HG03066 (cell line): ENCODE data around the gene LMO3.

Experiments used
- ATAC-seq: cut with Tn5 transposase; IDR thresholded peaks from one replicate; pipeline ENCODE4 v1.9.1; 2021; ENCODE audit warnings: low read depth; ENCODE audit not compliant: unreplicated experiment

LMO3 gene

GRCh38 chr12:16606117-16606200, at the start of gene LMO3:
TSS of gene LMO3 (minus strand) at chr12:16606162. CDS start at chr12:16600860, 5,302 bp downstream.
- ATAC-seq = no peak

GRCh38 chr12:16636435-16637055, 30.6 kb upstream of the LMO3 start:
- ATAC-seq = peak; percentile 92

GRCh38 chr12:16634786-16635185, 28.8 kb upstream of the LMO3 start:
- ATAC-seq = no peak

DNA sequence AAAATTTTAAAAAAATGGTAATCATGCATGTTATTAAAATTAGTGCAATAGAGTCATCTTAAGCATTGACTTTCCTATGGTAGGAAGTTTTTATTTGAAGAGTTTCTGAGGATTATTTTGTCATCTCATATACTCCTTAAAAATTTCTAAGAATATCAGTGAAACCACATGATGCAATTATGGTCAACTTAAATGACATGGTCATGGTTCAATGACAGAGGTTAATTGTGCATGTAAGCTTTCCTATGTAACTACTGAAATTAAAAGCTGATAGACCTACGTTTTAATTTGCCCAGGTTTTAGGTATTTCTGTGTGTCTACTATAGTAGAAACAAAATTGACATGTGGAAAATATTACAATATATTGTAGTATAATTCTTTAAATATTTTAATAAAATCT, 21.0 kb upstream of the LMO3 start:
- no peak for ATAC-seq

- ATAC-seq = no peak
Measured at GRCh38 chr12:16622338-16622737, 16.4 kb upstream of the LMO3 start.

DNA sequence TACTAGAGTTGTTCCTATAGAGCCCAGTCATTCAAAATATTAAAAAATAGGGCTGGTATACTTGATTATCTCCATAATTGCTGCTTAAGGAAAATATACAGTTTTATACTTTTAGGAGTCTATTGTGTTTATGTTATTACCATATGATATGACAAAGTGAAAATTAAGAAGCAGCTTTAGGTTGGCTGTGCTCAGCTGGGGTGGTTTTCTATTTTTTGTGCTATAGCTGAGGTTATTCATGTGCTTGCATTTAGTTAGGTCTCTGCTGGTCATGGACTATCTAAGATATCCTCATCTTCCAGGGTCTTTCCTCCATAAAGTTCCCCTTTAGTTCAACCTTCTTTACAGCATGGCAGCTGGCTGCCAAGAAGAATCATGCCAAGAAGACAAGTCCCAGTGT, 13.6 kb upstream of the LMO3 start:
- ATAC-seq = no peak

DNA sequence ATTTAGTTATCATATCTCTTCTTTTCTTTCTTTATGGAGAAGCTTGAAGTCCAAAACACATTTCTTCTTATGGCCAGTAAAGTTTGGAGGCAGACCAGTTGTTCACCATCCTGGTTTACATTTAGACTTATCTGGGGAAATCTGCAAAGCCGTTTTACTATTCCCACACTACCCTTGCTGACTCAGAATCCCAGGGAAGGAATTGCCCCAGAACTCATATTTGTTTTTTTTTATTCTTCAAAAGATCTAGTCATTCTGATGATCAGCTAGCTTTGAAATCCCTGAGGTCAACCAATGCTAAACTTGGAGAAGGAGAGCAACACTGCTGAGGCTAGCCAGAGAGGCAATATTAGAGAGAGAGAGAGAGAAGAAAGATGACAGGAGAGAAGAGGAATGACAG, 12.3 kb upstream of the LMO3 start:
- ATAC-seq = no peak

- ATAC-seq = no peak
Measured at GRCh38 chr12:16613199-16613598, 7.2 kb upstream of the LMO3 start.

DNA sequence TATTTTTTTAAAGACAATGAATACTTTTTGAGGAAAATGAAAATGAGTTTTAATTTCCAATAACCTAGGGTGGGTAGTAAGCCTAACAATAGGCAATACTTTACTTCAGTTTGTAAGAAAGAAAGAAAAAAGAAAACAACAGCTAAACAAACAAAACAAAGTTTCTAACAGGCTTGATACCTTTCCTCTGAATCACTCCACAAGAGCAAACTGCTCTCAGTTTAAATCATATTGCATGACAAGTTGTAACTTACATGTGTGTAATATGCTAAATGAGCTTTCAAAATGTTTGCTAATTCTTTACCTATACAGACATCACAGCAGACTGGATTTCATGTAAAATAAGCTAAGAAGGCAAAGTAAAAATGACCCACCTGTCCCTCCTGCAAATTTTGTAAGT, 6.7 kb upstream of the LMO3 start:
- ATAC-seq = no peak

GRCh38 chr12:16611146-16611545, 5.2 kb upstream of the LMO3 start:
- ATAC-seq = peak; percentile 32

GRCh38 chr12:16610743-16611142, 4.8 kb upstream of the LMO3 start:
- no peak for ATAC-seq

- no peak for ATAC-seq
Measured at GRCh38 chr12:16610001-16610585, 4.1 kb upstream of the LMO3 start.

DNA sequence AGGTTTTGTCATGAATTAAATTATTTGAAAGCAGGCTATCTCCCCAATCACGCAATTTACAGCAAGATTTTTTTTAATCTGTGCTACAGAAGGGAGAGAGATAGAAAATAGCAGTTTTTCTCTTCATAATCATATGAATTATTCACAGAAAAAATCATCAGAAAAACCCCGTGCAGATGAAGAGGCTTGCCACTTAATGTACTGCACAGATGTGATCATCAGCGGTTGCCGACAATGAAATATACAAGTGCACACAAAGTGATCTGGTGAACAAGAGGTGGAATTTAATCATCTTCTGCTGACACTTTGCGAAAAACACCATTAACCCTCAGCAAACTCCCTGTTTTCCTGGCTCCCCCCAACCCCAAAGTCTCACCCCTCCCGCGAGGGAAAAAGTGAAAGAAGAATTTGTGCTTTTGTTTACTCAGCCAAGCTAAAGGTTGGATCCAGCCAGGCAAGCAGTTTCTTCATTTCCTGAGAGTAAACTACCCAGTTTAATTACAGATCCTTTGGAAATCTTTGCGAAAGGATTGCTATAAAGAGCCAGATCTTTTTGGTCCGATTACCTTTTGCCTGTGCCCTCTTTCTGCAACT, 3.1 kb upstream of the LMO3 start:
- no peak for ATAC-seq

- ATAC-seq = no peak
Measured at GRCh38 chr12:16607906-16608775, 2.2 kb upstream of the LMO3 start.

GRCh38 chr12:16606991-16607390, 1.0 kb upstream of the LMO3 start:
- no peak for ATAC-seq

DNA sequence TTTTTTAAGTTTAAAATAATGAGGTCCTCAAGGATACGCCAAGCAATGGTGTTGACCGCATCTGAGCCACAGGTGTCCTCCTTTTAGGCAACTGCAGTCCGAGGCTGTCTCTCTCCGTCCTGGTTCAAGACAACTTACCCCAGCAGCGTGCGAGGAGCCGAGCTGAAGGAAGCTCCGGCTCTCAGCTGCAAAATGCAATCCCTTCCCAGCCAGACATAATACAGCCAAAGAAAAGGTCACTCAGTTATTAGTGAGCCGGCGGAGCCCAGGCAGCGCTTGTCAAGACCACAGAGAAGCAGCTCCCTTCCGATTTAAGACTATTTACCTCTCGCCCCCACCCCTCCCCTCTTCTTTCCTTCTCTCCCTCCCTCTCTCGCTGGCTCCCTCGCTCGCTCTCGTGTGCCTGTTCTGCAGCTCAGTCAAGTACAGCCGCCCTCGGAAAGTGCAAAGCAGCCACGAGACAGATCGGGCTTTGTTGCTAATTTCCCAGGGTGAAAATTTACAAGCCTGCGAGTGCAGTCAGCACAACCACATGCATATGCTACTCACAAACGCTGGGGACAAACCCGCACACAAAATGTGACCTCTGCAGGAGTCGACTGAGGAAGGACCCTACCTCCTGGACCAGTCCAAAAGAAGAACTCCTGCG, 363 bp upstream of the LMO3 start:
- peak; percentile 36 for ATAC-seq

GRCh38 chr12:16605642-16606116, 283 bp downstream of the LMO3 start:
- no peak for ATAC-seq

DNA sequence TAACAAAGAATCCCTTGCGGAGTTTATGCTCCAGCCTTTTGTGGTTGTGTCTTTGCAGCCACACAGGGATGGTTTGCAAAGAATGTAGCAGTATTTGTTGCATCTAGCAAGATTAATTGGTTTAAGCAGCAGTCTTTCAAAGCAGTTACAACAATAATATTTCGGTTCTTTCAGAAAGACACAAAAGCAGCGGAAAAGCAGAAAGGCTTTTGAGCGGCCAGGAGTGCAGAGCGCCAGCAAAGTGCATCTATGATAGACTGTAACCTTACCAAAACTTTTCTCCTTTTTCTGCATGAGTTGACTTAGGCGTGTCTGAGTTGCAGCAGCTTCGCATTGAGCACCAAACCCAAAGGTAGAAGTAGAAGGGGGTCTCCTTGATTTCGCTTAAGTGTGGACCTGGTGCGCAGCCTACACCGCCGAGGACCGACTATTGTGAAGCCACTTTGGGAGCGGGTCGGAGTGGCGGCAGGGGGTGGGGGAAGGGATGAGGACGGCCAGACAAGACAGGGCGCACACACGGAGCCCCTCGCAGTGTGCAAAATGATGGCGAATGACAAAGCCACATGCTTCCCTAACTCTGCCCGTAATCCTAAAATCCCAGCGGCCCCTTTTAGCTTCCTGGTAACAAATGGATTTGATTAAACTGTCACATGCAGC, 1.2 kb downstream of the LMO3 start:
- no peak for ATAC-seq

DNA sequence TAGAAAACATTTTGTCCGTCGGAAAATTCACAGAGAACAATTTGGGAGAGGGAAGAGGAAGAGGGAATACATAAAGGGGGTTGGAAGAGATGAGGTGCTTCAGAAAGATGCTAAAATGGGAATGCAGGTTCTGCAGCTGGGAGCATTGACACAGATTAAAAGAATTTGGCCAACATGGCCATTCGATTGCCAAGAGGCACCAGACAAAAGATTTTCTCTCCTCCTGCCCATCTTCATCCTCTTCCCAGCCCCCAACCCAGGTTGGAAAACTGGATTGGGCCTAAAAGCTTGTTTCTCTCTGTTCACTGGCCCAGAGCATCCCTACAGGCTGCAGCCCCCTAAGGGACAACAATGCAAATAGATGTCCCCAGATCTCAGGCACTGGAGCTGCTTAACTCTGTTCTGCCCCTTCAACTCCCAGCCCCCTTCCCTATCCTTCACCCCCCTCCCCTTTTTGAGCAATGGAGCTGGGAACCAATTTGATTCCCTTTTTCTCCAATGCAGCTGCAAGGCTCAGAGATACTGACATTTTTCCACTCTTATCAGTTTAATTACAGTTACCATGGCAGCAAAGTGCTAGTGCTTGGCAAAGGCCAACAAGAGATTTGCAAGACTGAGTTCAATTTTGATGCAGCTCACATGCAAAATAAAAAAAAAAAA, 1.9 kb downstream of the LMO3 start:
- no peak for ATAC-seq

DNA sequence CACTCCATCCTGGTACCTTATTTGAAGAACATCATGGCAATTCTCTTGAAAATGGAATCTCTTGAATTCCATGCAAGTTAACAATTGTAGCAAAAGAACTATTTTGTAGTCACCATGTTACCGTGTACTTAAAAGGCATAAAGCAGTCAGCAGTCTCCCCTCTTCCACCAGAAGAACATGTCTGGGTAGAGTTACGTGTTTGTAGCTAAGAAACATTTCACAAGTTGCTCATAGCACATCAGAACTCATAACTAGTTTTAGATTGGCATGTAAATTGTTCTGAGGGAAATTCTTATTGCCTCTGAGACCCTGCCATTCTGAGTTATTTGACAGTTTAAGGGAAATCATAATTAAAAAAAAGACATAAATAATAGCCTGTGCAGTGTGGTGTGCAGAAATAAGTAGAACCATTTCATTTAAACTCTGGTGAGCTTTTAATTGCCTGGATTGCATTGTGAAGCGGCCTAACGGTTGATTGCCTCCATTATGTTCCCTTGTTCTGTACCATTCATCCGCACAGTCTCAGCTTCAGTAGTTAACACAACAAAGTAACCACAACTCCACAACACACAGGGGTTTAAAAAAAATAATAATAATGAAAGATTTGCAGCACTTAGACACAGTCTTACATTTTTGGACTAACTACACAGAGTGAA, 2.6 kb downstream of the LMO3 start:
- no peak for ATAC-seq
